ENCODE data around the gene BCKDHB.
"Not testable (repeated sequence)": the region's sequence is repeated elsewhere in the genome, so short reads cannot be mapped to it uniquely, and the experiment has no call there.

BCKDHB gene

DNA sequence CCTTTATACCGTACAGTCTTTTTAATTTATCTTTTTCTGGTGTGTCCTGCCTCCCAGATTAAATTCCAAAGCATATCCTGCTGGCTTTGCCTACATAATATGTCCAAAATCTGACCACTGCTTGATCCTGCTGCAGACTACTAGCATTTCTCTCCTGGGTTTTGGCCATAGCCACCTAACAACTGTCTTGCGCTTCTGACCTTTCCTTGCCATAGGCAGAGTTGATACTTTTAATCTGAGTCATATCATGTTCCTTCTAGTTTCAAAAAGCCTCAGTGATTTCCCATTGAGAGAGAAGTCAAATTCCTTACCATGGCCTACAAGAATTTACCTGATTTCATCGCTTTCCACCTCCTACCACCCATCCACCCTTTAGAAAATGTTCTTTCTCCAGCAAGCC is 104.8 kb downstream of the BCKDHB start:
- no peak for DNase-seq

DNA sequence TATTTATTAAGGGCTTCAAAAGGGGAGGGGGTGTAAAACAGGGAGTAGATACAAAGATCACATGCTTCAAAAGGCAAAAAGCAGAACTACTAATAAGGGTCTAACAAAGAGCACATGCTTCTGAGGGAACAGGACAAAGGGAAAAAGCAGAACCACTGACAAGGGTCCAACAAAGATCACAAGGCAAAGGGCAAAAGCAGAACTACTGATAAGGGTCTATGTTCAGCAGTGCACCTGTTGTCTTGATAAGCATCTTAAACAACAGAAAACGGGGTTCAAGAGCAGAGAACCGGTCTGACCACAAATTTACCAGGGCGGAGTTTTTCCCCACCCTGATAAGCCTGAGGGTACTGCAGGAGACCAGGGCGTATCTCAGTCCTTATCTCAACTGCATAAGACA is 105.4 kb downstream of the BCKDHB start:
- DNase-seq: not testable (repeated sequence)

DNA sequence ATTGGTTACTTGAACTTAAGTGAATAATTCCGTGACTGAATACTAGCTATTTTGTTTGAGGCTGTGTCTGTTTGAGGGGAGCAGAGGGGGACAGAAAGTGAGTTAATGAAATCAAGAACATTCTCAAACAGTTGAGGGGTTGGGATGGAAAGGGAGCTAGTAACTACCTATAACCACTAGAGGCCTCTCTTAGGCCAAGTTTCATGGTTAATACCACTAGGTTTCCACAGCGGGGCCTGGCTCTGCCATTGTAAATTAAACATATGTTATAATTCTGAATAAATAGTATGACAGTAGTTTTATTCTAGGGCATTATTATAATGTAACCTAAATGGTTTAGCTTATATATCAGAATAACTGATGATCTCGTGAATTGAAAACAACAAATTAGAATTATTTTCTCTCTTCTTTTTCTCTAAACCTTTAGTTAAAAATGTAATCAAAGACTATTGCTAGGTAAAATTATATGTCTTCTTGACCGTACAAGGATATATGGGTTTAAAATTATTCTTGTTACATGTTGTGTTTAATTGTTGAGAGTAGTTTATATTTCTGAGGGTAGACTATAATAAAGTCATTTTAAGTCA is 108.1 kb downstream of the BCKDHB start:
- peak; percentile 62 for DNase-seq

DNA sequence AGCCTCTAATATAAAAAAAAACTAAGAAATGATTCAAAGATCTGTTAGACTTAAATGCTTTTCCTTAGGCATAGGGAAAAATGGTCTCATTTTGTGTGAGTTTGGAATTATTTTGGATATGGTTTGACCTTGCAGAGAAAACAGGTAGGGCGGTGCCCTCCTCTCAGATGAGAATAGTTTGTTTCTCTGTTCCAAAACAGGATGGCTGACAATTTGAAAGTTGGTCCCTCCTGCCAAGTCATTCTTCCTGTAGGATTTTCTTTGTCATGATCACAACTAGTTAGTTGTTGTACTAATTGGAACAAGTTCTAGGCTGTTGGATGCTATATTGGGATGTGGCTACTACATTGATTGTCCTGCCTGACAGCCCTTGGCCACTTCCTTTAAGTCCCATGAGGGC is 108.6 kb downstream of the BCKDHB start:
- no peak for DNase-seq

DNA sequence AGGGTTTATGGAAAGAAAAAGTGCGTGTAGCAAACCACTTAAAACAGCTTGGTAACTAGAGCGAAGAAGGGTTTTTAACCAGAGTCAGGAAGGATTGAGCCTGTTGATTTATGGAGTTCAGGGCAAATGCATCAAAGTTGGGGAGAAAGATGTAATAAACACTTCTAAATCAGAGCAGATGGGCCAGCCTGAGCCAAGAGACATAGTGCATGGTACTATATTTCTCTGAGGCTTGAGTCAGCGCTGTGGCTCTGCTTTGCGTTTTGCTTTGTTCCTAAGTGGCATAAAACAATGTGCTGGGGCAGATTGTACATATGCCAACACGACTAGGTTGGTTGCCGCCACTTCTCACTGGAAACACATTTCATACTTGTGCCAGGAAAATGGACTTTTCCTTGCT is 111.3 kb downstream of the BCKDHB start:
- DNase-seq: no peak

DNA sequence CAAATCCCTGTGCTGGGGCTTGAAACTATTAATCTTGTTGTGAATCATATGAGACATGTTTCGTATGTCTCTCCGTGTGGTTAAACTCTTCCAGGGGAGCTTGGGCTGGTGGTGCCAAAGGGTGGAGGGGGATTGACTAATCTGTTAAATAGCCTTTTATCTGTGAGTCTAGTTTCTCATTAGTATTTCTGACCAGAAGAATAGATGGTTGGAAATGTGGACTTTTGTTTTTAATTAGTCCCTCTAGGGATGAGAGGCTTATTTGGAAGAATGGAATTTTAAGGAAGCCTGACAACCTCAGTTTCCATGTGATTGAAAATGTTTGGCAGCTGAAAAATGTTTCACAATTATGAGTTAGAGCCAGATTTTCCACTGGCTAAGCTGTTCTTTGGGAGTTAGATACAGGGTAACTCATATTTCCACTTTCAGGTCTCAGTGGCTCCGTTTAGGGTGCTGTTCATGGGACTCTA is 117.3 kb downstream of the BCKDHB start:
- no peak for DNase-seq

DNA sequence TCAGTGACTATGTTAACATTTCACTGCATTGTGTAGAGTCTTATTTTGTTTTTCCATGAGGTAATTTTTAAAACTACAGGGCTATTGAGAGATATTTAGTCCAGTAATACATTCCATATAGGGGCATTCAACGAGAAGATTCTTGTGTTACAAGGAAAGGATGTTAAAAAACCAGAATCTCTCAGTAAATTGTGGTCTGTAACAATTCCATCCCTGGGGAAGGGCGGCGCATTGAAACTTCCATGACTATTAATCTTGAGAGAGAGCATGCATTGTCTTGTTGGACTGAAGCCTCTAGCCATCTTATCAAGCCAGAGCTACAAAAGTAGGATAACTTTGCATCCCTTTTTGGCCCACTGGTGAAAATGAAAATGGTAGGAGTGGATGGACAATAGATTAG is 119.7 kb downstream of the BCKDHB start:
- DNase-seq: no peak

DNA sequence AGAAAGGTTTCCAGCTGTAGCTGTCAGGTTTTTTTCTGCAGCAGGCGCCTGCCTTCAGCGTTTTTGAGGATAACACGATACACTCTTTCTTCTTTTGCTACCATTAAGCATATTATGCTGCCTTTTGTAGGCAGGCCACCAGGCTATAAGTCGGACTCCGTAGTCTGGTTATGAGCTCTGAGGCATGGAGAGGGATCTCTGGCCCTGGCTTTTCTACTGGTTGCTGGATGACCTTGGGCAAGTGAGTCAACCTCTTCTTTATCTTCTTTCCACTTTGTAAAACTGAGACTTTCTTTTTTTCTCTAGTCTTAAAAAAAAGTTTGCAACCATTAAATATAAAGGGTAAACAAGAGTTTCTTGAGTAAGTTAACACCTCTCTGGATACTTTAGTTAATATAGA is 120.2 kb downstream of the BCKDHB start:
- DNase-seq: no peak

DNA sequence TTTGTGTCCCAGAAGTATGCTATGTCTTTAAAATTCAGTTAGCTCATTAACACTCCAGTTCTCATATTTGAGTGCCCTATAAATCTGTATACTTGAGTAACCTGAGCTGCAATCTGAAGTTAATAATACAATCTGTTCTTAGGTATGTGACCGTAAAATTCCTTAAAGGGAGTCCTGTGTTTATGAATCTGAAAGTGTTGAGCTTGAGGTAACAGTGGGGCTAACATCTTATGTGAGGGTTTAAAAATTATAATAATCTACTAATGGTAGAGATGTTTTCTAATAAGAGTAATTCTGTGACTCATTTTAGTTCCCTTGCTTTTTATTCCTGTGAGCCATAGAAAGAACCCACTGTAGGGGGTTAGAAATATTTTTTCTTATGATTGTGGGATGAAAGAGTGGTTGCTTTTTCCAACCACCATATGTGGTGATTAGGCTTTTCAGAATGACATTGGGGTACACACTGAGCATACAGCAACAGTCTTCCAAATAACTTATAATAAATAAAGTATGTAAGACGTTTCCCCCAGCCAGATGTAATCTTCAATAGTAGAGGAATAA is 121.2 kb downstream of the BCKDHB start:
- DNase-seq: no peak

DNA sequence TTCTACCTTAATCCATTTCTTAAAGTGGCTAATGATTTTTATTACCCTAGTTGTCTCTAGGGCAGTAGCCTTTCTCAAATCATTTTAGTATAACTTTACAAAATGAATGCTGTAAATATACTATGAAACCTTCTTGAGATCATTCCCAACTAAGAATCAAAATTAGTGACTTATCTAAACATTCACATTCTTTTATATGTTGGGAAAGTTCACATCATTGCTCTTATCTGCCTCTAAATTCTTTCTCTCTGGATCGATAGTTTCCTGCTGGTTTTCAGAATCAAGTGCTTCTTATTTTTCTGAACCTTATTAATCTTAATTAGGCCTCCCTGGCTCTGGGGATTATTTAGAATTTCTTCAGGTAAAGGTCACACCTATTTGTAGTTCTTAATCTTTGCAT is 126.8 kb downstream of the BCKDHB start:
- no peak for DNase-seq

DNA sequence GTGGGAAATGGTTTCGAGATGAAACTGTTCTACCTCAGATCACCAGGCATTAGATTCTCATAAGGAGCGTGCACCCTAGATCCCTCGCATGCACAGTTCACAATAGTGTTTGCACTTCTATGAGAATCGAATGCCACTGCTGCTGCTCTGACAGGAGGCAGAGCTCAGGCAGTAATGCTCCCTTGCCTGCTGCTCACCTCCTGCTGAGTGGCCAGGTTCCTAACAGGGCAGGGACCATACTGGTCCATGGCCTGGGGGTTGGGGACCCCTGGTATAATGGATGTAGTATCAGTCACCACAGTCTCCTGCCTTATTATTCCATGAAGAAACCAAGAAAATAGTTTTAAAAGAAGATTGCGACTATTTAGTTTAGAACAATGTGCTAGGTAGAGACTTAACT is 127.5 kb downstream of the BCKDHB start:
- no peak for DNase-seq

DNA sequence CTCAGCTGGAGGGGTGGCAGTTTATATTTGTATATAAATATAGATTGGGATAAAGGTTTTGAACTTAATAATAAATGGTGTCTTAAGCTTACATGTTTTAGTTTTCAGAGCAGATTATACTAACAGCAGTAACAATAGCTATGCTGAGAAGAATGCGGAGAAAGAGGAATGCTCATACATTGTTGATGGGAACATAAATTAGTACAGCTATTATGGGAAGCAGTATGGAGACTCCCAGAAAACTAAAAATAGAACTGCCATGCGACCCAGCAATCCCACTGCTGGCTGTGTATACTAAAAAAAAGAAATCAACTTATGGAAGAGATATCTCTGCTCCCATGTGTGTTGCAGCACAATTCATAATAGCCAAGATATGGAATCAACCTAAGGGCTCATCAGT is 127.9 kb downstream of the BCKDHB start:
- no peak for DNase-seq

DNA sequence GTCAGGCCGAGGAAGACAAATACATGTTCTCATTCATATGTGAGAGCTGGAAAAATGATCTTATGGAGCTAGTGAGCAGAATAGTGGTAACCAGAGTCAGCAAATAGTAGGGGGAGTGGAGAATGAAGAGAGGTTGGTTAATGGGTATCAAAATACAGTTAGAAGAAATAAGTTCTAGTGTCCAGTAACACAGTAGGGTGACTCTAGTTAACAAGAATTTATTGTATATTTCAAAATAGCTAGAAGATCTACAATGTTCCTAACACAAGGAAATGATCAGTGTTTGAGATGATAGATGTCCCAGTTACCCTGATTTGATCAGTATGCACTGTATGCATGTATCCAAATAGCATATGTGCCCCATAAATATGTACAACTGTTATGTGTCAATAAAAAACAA is 128.4 kb downstream of the BCKDHB start:
- no peak for DNase-seq

DNA sequence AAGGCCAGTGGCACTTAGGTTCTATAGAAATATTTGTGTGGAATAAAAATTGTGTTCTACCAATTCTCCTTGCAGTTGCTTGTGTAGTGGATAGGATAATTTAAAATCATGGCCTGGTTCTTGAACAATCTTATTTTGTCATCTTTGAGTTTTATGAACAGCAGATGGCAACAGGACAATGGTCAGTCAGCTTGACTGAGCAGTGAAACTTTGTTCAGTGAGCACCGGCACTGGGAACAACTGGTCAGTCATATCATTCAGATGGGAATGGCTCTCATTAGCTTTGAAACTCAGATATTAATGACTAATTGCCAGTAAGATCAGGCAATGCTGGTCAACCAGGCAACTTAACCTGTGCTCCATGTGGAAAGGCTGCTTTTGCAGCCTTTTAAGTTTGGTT is 129.2 kb downstream of the BCKDHB start:
- DNase-seq: no peak

DNA sequence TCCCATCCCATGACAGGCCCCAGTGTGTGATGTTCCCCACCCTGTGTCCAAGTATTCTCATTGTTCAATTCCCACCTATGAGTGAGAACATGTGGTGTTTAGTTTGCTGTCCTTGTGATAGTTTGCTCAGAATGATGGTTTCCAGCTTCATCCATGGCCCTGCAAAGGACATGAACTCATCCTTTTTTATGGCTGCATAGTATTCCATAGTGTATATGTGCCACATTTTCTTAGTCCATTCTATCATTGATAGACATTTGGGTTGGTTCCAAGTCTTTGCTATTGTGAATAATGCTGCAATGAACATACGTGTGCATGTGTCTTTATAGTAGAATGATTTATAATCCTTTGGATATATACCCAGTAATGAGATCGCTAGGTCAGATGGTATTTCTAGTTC is 132.3 kb downstream of the BCKDHB start:
- not testable (repeated sequence) for DNase-seq

DNA sequence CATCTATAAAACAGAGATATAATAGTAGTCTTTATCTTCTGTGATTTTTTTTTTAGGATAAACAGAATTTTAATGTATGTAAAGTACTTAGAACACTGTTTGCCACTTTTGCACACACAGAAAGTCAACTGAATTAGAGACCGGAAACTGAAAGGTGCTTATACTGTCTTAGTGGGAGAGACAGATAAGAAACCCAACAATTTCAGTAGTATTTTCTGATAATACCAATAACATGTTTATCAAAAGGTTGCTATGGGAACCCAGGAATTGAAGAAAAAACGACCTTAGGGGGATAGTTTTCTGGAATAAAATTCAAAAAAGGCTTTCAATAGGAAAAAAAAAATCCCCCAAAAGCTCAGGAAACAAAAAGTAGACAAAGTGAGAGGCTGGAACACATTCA is 138.6 kb downstream of the BCKDHB start:
- no peak for DNase-seq

DNA sequence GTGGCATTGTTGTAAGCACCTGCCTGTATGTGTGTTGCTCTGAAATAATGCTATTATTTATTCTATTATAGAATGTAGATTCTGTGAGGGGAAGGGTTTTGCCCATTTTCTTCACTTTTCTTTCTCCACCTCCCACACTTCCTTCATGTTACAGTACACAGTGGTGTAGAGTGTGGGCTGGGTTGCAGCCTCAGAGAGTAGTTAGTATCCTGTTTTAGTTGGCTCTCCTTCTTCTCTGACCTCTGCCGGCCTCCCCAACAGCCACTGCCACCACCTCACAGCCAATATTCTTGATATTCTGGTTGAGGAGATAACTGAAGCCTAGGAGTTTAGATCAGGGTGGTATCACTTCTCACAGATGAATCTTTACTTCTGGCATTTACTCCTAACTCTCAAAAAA is 143.4 kb downstream of the BCKDHB start:
- no peak for DNase-seq

DNA sequence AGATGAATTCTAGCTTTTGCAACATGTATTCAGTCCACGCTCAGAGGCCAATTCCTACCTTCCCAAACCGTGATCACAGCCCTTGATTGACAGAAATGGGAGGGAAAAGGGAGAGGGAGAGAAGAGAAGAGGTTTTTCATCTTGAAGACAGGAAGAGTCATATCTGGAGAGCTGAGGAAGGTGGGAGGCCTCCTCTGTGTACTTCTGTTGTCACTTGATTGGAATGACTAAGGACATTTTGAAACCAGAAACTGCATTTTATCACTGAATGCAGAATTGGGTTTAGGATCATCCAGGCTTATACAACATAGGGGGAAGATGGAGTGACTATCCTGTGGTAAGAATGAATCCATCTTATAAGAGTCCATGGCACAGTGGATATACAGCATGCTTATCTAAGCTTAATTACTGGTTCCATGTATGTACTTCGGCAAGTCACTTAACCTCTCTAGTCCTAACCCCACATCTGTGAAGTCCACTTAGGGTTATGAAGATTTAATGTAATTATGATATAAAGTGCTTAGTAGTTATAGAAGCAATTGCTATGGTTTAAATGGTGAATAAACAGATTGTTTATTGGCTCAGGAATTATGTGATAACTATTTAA is 144.0 kb downstream of the BCKDHB start:
- DNase-seq: no peak

DNA sequence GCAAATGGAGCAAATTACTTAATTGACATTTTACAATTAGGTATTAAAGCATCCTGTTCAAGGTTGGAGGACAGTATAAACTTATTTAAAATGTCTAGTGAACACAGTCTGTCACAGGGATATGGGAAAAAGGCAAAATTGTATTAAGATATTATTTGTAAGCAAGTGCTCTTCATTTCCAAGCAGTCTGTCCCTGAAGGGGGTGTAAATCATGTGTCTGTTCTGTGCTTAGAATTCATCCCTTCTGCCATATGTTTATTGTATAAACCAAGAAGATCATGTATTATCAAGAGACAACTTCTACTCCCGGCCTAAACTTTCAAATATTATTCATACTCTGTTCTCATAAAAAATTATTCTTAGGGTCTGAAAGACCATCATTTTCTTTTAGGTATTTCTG is 144.8 kb downstream of the BCKDHB start:
- no peak for DNase-seq

DNA sequence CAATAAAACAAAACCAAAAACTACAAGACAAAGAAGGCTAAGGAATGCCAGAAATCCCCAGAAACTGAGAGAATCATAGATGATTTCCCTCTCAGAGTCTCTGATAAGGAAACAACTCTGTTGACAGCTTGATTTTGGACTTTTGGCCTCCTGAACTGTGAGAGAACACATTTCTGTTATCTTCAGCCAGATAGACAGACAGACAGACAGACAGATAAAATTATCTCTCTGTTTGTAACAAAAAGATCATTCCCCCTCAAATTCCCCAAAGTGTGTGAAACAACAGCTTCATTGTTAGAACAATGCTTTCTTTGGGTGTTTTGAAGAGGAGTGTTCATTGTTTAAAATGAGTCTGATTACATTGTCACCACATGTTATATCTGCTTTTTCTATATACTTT is 148.2 kb downstream of the BCKDHB start:
- DNase-seq: no peak

DNA sequence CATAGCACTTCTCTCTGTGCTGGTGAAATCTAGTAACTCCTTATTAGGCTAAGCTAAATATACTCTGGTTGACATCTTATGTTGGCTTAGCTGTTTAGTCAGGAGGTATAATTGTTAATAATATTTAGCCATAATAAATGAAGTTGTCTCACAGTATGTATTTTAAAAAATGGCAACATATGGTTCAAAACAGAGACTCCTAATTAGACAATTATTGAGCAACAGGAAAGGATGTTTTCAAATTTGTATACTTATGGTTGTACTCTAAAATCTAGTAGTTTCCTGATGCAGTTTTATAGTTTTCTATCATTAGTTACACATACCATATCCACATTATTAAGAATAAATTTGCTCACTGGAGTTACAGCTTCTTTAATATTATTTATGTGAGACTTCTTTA is 150.2 kb downstream of the BCKDHB start:
- no peak for DNase-seq

DNA sequence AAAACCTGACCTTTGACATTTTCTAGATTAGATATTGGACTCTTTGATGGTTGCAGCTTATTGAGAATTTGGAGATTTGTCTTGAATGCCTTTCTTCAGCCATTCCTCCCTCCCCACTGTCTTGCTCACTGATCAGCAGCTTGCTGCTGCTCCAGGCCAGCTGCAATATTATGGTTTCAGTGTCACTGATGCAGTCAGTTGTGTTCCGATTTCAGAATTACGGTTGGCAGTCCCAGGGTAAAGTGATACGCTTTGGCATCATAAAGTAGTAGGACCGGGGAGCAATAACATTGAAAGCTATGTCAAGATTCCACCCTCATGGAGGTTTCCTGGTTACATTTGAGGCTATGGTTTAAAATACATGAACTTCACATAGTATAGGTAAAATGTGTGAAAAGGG is 152.6 kb downstream of the BCKDHB start:
- no peak for DNase-seq

DNA sequence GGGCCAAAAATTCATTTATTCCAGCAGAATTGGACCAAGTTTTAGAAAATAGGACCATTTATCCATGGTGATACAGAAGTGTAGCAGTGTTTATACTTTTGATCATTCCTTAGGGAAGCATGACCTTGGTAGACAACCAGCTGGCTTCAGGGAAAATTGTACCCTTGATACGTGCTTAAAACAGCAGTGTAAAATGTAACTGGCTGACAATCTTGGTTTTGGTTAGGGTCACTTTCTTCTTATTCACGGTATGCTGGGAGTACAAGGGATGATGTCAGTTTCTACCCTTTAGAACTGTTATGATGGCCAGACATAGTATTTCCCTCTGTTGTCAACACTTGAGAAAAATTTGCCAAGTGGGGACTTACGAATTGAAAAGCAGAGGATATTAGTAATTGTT is 157.1 kb downstream of the BCKDHB start:
- DNase-seq: no peak

DNA sequence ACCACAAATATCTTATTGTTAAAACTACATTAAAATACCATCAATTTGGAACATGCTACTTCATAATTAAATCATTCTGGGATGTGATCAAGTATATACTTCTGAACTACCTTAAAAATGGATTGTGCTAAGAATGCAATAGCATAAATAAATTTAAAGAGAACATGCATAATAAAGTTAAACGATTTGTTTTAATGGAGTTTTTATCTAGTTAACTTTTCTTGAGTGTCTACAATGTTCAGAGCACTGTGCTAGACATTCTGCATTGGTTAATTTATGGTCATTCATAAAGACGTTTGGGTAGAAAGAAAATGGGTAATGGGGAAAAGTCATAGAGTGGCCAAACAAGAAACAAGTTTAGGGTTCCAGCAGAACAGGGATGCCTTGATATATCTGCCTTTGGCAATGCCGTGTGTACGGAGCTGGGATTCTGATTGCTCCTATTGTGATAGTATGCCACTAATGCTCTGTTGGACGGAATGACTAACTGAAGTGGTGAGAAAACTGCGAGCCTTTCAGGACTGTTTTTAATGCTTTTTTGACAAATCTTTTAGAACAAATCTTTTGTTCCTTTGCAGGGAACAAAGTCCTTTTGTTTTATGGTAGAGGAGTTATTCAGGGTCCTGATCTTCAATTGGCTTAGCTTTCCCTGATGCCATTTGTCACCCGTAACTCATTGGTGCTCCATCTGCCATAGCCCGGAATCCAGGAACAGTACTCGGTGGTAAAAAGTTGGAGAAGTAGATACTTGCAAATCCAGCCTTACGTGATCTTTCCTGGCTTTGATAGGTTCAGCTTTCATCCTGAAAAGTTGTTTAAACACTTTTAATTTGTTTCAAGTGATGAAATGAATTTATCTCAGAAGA is 162.6 kb downstream of the BCKDHB start:
- no peak for DNase-seq

All from COR-L47 (cell line).